NCI-H1417 (cell line): ENCODE results near the gene PTPRB.
"Not testable (repeated sequence)": the region's sequence is repeated elsewhere in the genome, so short reads cannot be mapped to it uniquely, and the experiment has no call there.

ENCODE experiments used
- DNase-seq, 3 experiments: peaks; one replicate each; lab custom pipeline; 2025; lab: John Stamatoyannopoulos, UW

PTPRB gene

GRCh38 chr12:70540996-70541395 lies 96.2 kb downstream of the PTPRB start:
- DNase-seq: no peak

- no peak for DNase-seq
Observed at GRCh38 chr12:70536650-70537049, 100.6 kb downstream of the PTPRB start.

DNA sequence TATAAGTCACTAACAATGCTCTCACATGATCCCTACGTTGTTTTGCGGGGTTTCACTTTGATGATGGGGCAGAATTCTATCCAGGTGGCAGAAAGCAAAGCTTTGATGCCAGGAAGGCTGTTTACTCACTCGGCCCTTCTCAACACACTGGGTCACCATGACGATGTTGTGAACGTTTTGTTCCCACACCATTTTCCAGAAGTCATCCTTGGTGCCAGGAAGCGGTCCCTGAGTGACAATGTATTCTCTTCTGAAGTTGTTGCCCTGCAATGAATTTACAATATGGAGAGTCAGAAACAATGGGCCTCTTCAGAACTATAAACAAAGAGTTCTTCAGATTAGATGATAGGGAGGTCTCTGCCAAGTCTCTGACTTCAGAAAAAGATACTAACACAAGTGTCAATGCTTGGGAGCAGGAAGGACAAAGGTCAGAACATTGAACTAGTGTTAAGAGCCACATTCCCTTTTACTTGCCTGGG lies 101.3 kb downstream of the PTPRB start:
- DNase-seq: peak in 2 of 3 experiments; percentile 6 to 52

- no peak for DNase-seq
Observed at GRCh38 chr12:70534466-70534865, 102.8 kb downstream of the PTPRB start.

- DNase-seq: peak in 1 of 3 experiments; percentile 25
Observed at GRCh38 chr12:70529647-70530046, 107.6 kb downstream of the PTPRB start.

DNA sequence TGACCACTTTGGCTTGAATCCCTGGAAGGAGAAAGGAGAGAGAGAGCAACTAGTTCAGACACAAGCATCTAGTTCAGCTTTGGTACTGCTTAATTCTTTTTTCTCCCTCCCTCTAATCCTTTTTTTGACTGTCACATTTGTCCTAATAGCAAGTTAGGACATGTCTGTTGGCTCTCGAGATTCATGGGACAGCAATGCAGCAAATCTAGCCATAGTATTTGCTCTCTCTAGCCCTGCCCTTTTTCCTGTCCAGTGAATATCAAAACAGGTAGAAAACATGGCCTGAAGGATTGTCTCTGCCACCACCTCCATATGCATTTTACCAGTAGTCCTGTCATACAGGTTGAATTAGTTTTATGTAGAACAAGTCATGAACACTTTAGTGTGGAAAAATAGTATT lies 116.4 kb downstream of the PTPRB start:
- peak in 2 of 3 experiments; percentile 27 to 70 for DNase-seq

DNA sequence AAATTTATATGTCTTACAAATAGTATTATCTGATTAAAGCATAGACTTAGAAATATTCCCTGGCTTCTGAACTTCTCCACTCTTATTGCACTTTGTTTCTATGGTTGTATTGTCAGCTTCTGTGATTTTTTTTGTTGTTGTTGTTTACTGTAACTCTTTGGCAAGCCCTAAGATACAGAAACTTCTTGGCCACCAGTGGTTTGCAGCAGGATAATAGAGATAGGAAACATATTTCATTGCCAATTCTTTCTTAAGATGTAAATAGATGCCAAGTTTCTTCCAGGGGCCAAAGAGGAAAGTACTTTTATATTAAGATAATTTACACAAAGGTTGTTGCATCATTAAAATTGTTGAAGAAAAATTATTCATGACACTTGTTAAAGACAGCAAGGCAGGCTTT lies 123.8 kb downstream of the PTPRB start:
- no peak for DNase-seq

DNA sequence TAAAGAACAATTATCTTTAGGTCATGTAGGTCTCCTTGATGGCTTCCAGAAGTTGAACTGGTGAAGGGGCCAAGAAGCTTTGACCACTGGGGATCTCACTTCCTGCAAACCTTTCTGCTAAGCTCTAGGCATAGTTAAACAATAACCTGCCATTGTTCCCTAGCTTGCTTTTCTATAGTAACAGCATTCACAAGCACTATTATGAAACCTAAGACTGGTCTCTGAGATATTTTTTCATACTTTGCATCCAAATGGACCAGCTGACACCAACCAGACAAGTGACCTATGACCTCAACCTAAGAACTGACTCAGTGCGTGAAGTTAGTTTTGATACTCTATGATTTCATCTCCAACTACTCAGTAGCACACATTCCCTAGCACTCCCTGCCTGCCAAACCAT lies 129.1 kb downstream of the PTPRB start:
- no peak for DNase-seq

DNA sequence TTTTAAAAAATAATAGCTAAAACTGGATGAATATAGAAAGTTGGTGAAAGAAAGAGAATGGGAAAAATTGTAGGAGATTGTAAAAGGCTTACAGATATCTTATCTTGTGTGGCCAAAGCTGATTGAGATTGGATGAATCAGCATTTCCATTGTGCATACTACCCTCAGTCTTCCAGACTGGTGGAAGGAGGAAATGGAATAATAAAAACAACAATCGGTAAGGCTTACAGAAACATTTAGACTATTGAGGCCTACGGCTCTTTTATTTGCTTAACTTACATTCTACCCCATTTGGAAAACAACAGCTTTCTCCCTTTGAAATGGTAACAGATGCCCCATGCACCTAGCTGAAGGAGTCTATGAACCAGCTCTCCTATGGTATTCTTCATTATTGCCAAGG lies 129.8 kb downstream of the PTPRB start:
- no peak for DNase-seq

- DNase-seq: no peak
Observed at GRCh38 chr12:70497508-70497907, 139.7 kb downstream of the PTPRB start.

DNA sequence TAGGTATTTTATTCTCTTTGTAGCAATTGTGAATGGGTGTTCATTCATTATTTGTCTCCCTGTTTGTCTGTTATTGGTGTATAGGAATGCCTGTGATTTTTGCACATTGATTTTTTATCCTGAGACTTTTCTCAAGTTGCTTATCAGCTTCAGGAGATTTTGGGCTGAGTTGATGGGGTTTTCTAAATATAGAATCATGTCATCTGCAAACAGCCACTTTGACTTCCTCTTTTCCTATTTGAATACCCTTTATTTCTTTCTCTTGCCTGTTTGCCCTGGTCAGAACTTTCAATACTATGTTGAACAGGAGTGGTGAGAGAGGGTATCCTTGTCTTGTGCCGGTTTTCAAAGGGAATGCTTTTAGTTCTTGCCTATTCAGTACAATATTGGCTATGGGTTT lies 144.3 kb downstream of the PTPRB start:
- DNase-seq: not testable (repeated sequence)

GRCh38 chr12:70490928-70491327 lies 146.3 kb downstream of the PTPRB start:
- not testable (repeated sequence) for DNase-seq

GRCh38 chr12:70487440-70487839 lies 149.8 kb downstream of the PTPRB start:
- DNase-seq: no peak

GRCh38 chr12:70486588-70486987 lies 150.6 kb downstream of the PTPRB start:
- no peak for DNase-seq

DNA sequence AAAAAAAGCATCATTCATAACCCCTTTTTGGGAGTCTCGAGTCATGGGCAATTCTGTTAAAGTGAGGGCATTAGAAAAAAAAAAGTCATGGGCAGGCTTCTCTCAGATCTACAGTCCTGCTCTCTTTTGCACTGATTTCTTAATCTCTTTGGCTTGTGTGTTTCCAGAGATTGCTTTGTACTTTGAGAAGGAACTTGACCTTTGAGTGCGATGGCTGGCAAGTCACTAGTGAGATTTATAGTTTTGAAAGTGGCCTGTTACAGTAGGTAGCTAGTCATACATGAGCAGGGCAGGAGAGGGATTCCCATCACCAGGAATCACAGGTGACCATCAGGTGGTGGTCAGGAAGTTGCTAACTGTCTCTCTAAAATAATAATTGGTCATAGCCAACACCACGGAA lies 151.5 kb downstream of the PTPRB start:
- DNase-seq: no peak

GRCh38 chr12:70484464-70484863 lies 152.8 kb downstream of the PTPRB start:
- no peak for DNase-seq

- no peak for DNase-seq
Observed at GRCh38 chr12:70482764-70483163, 154.5 kb downstream of the PTPRB start.

- DNase-seq: no peak
Observed at GRCh38 chr12:70469221-70469820, 167.9 kb downstream of the PTPRB start.

GRCh38 chr12:70468741-70469140 lies 168.5 kb downstream of the PTPRB start:
- no peak for DNase-seq

GRCh38 chr12:70467918-70468733 lies 169.1 kb downstream of the PTPRB start:
- DNase-seq: no peak

DNA sequence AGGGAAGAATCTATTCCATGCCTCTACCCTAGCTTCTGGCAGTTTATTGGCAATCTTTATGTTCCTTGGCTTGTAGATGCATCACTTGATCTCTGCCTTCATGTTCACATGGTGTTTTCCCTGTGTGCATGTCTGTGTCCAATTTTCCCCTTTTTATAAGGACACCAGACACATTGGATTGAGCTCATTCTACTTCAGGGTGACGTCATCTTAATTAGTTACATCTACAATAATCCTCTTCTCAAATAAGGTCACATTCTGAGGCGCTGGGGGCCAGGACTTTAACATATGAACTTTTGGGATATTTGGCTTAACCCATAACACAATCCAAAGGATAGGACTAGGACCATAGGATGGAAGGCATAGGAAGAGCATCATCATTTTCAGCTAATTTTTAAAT lies 169.8 kb downstream of the PTPRB start:
- DNase-seq: no peak

GRCh38 chr12:70466753-70467152 lies 170.5 kb downstream of the PTPRB start:
- DNase-seq: no peak
